IPS-NIHi7 (cell line): ENCODE measurements around the gene TMEM38B.

Experiments used
- DNase-seq: peaks from one replicate; pipeline ENCODE4 v3.0.0; 2012; ENCODE audit warnings: mixed read lengths; ENCODE audit errors: extremely low spot score

Gene TMEM38B, protein sequence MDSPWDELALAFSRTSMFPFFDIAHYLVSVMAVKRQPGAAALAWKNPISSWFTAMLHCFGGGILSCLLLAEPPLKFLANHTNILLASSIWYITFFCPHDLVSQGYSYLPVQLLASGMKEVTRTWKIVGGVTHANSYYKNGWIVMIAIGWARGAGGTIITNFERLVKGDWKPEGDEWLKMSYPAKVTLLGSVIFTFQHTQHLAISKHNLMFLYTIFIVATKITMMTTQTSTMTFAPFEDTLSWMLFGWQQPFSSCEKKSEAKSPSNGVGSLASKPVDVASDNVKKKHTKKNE

DNA sequence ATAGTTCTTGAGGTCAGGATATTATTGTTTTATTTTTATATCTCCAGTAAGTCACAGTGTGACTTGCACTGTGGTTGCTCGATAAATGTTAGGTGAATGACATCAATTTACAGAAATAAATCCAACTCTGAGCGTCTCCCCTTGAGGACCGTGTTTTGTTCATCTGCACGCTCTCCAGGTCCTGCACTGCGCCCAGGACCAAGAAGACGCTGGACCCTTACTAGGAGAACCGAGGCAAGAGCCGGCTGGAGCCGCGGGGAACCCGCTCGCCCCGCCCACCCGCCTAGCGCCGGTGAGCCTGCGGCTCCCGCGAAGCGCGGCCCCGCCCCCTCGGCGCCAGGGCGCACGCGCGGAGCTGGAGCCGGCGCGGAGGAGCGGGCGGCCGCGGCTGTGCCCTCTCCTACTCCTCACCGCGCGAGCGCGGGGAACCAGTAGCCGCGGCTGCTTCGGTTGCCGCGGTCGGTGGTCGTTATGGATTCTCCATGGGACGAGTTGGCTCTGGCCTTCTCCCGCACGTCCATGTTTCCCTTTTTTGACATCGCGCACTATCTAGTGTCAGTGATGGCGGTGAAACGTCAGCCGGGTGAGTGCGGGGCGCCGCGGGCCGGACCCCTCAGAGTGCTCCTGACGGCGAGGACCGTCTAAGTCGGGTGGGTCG, at the start of gene TMEM38B:
TSS of gene TMEM38B (plus strand) at position 352 of the 658 bp plus-strand sequence. CDS start at position 472, 120 bp downstream.
- peak; percentile 96 for DNase-seq

DNA sequence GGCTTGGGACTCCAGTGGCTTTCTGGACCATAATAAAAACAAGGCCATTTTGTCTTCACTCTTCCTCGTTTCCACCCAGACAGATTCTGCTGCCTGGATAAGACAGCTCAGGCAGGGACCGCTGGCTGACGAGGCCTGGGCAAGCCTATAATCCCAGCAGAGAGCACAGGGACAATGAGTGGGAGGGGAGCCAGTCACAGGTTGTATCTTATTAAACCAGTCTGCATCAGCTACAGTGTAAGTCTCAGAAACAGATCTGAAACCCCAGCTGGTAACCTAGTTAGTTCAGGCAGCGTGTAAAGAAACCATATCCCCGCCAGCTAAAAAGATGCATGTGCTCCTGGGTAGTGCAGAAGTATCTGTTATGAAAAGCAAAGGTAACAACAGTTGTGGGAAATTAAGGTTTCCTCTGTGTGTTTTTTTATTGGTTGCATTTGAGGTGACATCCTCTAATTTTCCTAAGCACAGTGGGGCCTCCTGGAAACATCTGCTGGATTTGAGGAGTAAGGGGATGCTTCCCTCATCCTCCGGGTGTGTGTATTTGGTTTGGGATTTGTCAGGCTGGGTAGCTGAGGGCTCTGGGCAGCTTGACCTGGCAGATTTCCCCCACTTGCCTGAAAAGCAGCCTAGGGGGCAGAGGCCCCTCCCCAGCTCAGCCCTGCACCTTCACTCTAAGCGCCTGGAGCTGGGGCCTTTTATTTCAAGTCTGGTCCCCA, 47.3 kb upstream of the TMEM38B start:
- no peak for DNase-seq

DNA sequence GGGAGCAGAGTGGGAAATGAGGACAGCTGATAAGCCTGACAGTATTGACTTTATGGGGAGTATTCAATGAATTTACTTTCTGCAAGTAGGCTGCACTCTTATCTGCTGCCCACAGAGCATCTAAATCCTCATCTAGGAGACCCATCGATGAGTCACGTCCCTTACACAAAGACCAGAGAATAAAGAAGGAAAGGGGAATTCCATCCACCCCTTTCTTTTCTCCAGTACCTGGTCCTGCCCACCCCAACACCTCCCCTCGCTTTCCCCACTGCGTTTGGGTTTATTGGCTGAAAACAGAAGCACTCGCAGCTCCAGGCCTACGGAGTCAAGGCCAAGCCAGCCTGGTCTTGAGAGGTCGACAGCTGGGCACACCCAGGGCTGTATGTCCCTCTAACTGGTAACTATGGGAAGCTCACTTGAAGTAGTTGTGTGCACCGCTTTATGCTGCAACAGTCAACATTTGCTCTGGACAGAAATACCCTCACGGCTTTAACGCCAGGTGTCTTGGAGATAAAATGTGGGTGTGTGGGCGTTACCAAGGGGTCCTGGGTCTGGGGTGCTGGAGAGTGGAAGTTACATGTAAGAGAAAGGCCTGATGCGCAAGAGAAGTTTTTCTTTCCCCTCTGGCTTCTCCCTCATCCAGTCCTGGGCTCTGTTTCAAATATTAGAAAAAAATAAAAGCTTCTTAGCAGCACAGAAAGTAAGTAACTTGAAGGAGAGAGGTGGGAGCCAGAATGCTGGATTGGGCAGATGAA, 46.6 kb upstream of the TMEM38B start:
- peak; percentile 56 for DNase-seq

DNA sequence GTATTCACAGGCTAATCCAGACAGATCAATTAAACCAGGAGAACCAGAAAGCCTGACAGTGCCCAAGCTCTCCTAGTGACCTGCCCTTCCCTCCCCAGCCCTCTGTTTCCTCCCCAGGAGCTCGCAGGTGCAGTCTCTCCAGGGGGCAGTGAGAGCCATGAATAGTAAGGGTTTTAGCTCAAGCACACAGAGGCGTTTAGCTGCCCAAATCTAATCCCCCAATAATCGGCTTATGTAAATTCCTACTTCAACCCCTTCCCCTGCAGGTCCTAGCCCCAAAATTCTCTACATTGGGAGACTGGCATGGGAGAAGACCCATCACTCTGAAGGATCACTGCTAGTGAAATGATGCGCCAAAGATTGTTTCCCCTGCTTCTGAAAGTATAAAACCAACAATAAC, 42.5 kb upstream of the TMEM38B start:
- no peak for DNase-seq

DNA sequence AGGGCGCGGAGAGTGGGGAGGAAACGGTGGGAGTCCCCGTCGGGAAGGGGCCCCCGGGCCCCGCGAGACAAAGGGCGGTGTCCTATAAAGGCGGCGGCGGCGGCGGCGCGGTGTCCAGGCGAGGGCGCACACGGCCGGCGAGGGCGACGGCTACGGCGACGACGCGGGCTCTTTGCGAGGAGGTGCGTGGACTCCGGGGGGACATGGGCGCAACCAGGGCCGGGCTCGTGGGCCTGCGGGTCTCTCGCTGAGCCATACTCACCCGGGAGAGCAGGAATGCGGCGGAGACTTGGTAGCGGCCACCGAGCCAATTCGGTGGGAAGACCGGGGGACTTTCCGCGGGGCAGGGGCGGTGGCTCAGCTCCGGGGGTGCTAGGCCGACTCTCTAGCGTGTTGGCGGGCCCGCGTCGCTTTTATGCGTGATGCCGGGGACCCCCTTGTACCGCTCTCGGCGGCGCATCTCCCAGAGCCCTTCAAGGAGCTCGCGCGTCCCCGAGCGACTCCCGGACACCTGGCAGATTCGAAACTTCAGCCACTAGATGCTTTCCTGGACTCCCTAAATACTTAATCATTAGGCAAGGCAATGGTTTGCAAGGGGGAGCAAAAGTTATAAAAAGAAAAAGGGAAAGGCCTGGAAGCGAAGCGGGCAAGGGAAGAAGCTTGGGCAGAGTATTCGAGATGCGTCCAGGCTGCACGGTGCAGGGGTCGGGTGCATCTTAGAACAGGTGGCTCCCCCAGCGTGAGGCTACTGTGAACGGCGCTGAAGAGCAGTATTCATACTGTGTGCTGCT, 38.0 kb upstream of the TMEM38B start:
- peak; percentile 64 for DNase-seq

DNA sequence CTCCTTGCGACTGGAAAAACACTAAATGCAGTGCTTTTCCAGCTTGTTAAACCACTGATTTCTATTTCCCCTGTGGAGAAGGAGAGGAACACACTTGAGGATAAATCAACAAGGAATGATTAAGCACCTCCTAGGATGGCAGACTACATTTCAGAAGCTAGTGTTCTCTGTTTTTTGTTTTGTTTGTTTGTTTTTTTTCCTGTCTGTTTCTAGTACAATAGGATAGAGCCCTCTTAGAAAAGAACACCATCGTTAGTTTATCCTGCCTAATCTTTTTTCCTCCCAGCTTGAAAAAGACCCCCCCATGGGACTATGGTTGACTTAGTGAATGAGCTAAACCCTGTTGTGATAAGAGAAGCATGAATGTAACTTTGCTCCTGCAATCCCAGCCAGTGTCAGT, 36.0 kb upstream of the TMEM38B start:
- no peak for DNase-seq

DNA sequence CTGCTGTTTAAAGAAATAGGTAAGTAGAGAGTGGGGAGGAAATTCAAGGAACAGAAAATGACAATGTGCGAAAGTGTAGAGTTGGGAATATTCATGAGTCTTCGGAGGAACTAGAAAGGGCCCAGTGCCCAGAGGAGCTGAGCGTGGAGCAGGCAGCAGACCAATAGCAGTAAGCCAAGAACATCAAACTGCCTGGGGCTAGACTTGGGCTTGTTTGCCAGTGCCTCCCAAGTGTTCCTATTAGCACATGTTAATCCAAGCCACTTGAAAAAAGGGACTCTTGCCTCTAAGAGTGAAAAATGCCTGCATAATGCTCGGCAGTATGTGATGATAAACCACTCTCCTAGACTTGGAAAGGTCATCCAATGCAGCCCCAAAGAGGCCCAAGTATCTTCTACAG, 33.3 kb upstream of the TMEM38B start:
- no peak for DNase-seq

DNA sequence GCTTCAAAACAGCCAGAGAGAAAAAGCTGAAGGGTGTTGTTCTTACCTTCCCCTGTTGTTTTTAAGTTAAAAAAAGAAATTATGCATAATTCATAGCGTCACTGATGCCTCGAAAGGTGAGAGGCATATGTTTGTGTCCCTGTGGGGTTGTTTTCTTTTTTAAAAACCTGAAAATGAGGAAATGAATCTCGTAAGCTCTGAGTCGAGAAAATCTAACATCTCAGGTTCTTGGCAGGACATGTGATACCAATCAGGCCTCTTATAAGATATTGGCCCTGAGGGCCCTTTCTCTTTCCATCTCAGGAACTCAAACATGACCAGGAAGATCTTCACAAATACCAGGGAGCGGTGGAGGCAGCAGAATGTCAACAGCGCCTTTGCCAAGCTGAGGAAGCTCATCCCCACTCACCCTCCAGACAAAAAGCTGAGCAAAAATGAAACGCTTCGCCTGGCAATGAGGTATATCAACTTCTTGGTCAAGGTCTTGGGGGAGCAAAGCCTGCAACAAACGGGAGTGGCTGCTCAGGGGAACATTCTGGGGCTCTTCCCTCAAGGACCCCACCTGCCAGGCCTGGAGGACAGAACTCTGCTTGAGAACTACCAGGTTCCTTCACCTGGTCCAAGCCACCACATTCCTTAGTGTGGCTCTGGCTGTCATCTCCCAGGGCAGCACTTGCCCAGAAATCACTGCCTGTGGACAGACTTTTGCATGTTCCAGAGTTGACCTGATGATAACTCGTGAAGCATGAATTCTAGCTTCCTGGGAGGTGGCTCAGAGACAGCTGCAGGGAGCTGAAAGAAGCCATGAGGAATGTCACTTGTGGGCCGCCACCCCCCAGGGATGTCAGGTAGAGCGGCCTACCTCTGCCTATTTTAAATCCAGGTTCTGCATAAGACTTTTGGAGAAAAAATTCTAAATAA, 31.9 kb upstream of the TMEM38B start, which contains the start of gene TAL2:
TSS of gene TAL2 (plus strand) at position 274 of the 921 bp plus-strand sequence. CDS start at position 314, 40 bp downstream.
- DNase-seq: no peak

DNA sequence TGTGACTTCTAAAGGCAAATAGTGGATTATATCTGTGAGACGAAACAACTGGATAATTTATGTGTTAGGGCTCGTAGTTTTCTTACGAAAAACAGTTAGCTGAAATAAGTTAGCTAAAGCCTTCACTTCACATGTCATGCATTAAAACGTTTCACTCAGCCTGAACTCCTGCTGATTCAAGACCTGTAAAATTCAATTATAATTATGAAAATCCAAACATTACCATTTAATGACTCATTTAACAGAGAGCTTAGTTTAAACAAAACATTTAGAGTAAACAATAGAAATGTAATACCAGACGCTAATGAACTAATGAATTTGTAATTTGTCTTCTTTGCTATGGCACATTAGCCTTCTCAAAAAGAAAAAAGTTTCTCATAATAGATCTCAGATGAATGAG, 30.4 kb upstream of the TMEM38B start:
- DNase-seq: no peak

DNA sequence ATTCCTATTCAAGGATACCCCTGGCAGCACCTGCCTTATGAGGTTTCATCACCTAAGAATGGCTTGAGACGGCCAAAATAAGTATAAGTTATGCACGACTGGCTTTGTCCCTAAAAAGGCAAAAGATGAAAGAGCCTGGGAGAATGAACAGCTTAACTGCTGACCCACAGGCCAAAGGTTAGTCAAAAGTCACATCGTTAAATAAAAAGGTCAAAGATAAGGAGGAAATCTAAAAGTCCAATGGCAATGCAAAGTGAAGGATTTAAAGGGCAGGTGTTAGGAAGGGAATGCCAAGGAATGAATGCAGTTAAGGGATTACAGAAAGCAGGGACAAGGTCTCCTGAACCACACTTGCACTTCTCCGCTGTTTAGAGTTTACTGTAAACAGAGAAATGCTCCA, 26.5 kb upstream of the TMEM38B start:
- DNase-seq: no peak

DNA sequence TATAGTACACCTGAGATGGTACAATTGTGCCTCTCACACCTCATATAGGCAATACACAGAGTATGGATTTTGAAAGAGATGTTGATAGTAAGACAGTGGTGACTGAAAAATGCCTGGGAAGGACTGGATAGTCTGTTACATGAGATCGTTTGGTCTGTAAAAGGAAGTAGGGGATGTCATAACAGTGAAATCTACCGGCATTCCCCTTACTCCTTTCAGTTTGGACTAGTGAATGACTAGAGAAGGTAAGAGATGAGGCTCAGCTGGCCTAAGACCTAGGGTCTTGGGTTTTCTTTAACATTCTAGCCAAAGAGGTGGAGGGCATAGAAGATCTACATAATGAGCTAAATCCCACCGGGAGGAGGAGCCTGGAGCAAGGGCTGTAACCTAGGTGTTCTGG, 24.0 kb upstream of the TMEM38B start:
- no peak for DNase-seq

DNA sequence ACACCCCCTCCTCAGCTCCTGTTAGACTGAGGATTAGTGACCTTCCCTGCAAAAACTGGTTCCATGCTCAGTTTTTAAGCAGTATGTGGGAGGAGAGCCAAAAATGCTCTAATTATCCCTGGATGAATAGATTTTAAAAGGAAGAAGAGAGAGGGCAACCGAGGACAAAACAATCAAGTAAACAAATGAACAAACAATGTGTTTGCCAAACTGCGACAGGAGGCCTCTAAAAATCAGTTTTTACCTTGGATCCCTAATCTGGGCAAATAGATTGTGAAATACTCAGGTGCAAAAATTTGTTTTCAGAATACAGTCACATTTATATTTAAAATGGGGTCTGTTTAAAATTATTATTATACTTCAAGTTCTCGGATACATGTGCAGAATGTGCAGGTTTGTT, 23.6 kb upstream of the TMEM38B start:
- no peak for DNase-seq

DNA sequence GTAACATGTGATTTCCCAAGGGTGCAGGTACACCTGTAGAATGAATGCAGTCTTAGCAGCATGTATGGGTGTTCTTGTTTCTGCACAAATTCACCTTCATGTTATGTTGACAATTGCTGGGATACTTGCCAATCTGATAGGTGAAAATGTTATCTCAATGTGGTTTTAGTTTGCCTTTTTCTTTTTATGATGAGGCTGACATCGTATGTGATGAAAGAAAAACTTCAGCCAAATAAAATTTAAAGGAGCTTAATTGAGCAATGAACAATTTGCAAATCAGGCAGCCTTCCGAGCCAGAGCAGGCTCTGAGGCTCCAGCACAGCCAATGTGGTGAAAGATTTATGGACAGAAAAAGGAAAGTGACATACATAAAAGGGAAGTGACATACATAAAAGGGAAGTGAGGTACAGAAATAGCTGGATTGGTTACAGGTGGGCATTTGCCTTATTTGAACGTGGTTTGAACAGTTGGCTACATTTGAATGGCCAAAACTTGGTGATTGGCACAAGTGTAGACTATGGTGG, 21.6 kb upstream of the TMEM38B start:
- no peak for DNase-seq

DNA sequence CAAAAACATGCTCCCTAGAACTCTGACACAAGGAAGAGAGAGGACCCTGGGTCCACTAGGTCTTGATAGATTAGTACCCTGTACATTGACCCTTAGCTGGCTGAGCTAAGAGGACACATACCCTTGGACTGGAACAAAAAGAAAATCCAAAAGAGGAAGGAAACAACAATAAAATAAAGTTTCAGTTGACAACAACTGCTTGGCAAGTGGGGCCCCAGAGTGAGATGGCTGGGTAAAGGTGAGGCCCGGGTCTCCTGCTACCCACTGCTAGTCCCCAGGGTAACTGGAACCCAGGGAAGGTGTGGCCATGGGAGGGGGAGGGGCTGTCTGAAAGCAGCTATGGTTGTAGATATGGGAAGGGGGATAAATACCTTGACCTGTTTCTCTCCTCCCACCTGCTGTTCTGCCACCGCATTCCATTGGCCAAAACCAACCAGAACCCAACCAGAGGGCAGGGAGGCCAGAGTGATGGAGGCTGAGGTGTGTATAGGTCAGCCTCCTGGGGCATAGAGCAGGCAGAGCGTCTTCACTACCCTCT, 20.4 kb upstream of the TMEM38B start:
- no peak for DNase-seq

DNA sequence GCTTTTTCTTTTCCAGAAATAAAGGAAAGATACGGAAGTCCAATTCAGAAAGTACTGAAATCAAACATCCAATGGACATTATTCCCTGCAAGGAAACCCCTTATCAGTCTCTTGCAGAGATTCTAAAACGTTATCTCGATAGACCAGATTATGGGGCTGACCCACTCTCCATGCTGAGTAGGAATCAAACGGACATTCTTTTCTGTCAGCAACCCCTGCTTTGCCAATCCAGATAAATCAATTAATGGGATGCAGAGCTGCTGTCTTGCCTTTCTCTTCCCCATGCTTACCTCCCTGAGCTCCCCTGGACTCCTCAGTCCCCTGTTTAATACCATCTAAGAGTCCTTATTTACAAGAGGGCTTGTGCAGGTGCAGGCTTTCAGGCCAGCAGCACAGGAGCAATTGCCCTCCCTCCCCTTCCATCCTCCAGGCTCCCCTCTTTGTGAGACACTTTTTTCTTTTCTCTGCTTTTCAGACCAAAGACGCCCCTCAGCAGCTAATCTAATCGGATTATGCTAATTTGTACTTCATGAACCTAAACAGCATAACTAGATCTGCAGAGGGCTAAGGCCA, 17.9 kb upstream of the TMEM38B start:
- no peak for DNase-seq

DNA sequence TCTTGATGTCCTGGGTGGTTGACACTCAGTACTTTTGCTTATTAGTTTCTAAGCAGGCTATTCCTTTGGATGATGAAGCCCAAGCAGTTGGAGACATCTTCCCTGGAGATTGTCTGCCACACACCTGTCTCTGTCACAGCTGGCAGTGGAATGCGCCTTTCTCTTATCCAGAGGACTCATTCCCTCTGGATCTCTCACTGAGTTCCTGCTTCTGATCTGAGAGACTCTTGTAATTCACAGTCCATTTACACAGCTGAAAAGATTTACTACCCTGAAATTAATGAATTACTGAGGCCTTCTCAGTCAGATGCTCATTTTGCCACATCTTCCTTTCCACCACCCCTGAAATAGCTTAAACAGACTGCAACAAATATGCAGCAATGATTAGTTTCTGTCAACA, 16.2 kb upstream of the TMEM38B start:
- DNase-seq: no peak

DNA sequence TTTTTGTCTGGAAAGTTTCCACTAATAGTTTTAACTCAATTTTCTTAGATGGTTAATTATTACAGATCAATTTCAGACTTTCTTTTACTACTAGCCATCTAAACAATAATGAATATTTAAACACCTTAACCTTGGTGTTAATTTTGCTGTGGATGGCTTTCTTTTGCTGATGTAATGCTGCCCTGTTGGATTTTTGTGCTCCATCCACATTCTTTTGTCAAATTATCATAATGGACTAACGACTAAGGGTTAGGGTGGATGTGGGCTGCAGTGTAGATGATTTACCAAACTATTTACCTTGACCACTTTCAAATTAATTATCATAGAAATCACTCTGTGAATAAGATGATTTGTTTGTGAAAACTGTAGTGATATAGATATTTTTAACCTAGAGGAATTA, 15.6 kb upstream of the TMEM38B start:
- no peak for DNase-seq

DNA sequence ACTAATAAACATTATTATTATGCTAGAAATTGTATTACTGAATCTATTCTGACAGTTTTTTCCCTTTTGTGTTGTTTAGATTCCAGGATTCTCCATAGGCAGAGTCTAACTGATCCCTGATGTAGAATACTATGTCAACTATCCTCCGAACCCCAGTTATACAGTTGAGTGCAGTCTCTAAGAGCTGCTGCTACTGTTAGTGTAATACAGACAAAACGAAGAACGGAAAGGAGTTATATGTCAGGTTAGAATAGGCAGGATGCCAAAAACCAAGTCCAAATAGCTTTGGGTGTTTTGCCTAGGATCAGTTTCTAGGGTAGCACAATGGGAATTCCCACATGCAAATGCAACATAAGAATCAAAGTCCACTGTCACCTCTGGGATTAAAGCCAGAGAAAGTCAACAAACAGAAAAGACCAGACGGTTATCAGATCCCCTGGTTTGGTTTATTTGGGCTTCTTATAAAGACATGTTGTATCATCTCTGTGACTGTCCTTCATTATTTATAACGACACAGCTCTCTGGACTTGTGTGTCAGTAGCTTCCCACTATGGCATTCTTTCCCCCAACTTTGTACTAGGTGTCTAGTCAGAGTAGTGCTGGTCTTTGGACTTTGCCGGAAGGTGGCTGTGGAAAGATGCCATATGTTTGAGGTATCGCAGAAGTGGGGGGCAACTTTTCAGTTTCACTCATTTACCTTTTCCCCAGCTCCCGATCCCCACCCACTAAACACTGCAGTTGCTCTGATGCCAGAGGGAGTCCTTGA, 14.9 kb upstream of the TMEM38B start:
- no peak for DNase-seq

DNA sequence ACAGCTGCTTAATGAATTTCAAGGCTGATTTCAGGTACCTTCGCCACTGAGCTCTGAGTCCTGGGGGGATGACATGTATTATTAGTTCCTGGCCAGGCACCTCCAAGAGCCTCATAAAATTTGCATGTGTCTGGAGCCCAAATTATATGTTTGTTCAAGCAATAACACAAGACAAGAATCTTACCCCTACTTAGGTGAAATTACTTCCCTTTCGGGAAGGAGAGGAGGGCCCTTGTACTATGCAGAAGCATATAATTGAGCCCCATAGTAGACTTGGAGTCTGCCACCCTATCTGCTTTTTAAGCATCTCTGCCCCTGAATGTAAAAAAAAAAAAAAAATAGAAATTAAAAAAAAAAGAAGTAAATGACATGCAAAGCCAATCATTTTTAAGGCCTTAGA, 13.0 kb upstream of the TMEM38B start:
- DNase-seq: no peak
